Measurements from ENCODE around the gene SLC17A5. TPM values are rescaled to one million over a fixed set of nuclear protein-coding genes. Genes with fewer than 3 reads are reported as not detected.
"Not testable (repeated sequence)": the region's sequence is repeated elsewhere in the genome, so short reads cannot be mapped to it uniquely, and the experiment has no call there.

SLC17A5 gene
- total RNA-seq, 2 experiments from 2014 or later, result 7.4 to 9.6 TPM

GRCh38 chr6:73630401-73630800 is 23.4 kb downstream of the SLC17A5 start:
- TF ChIP-seq CTCF (conservative IDR thresholded peaks at IDR 0.05; ENCODE audit: low read length) (no peak), EZH2phosphoT487 (IDR thresholded peaks at IDR 0.05; ENCODE audit: borderline replicate concordance, low read depth, low read length) (no peak)

GRCh38 chr6:73624896-73625295 is 28.9 kb downstream of the SLC17A5 start:
- CTCF ChIA-PET (ENCODE audit: unreplicated experiment), result no interaction called here
- no peaks in the 10 kb centered on the region for H4K20me1 ChIP-seq (ENCODE audit: insufficient read depth, low read length)
- no peaks in the 10 kb centered on the region for H3K79me2 ChIP-seq (ENCODE audit: insufficient read depth, low read depth, low read length)
- H3K27ac ChIP-seq (ENCODE audit: low read depth, low read length, poor library complexity, severe bottlenecking), result no peak overlapping the region
- peaks cover 21% of the 10 kb centered on the region; the same call in 1 of the 2 replicates for H3K36me3 ChIP-seq (ENCODE audit: insufficient read depth, low read length)
- no peaks in the 10 kb centered on the region for H3K4me1 ChIP-seq (ENCODE audit: insufficient read depth, low read length, poor library complexity, severe bottlenecking)
- no peak overlapping the region for H3K4me2 ChIP-seq (ENCODE audit: low read length)
- intact Hi-C loops (cut with micrococcal nuclease; ENCODE audit: unreplicated experiment), result no loop called here
- POLR2A ChIA-PET, result no interaction called here
- no peak overlapping the region for H2AFZ ChIP-seq (ENCODE audit: low read length)
- no peak for DNase-seq (ENCODE audit: low spot score)
- no peak overlapping the region for H3K4me3 ChIP-seq (ENCODE audit: low read depth, low read length, poor library complexity, severe bottlenecking)
- BruUV-seq (replicated peaks), result no TSS peak
- H3K9me2 ChIP-seq (ENCODE audit: insufficient read depth, low read length), result no peaks in the 10 kb centered on the region
- no peaks in the 10 kb centered on the region for H3K9me3 ChIP-seq (ENCODE audit: low read length)
- no peak for TF ChIP-seq CTCF (conservative IDR thresholded peaks at IDR 0.05; ENCODE audit: low read length)
- no peak for TF ChIP-seq EZH2phosphoT487 (IDR thresholded peaks at IDR 0.05; ENCODE audit: borderline replicate concordance, low read depth, low read length)

More at GRCh38 chr6:73630401-73630800, 23.4 kb downstream of the SLC17A5 start:
- ChIA-PET POLR2A (interaction anchor here (0.6 to 1.9 kb wide), 5 partner anchors 11 to 1307 kb away, joined by 3 to 6 read pairs (median 3); no protein-coding TSS in a partner anchor), CTCF (ENCODE audit: unreplicated experiment) (no interaction called here)
- Histone ChIP-seq H3K27ac (ENCODE audit: low read depth, low read length, poor library complexity, severe bottlenecking) (no peak overlapping the region), H3K9me3 (ENCODE audit: low read length) (no peaks in the 10 kb centered on the region), H3K79me2 (ENCODE audit: insufficient read depth, low read depth, low read length) (no peaks in the 10 kb centered on the region), H3K4me2 (ENCODE audit: low read length) (no peak overlapping the region), H3K9me2 (ENCODE audit: insufficient read depth, low read length) (no peaks in the 10 kb centered on the region), H4K20me1 (ENCODE audit: insufficient read depth, low read length) (no peaks in the 10 kb centered on the region), H2AFZ (ENCODE audit: low read length) (no peak overlapping the region), H3K36me3 (ENCODE audit: insufficient read depth, low read length) (peaks cover 50% of the 10 kb centered on the region), H3K4me1 (ENCODE audit: insufficient read depth, low read length, poor library complexity, severe bottlenecking) (no peaks in the 10 kb centered on the region), H3K4me3 (ENCODE audit: low read depth, low read length, poor library complexity, severe bottlenecking) (no peak overlapping the region)
- BruUV-seq (replicated peaks), result no TSS peak
- DNase-seq (ENCODE audit: low spot score), result no peak
- intact Hi-C loops (cut with micrococcal nuclease; ENCODE audit: unreplicated experiment), result no loop called here

- H3K27ac ChIP-seq (ENCODE audit: low read depth, low read length, poor library complexity, severe bottlenecking); H2AFZ ChIP-seq (ENCODE audit: low read length); DNase-seq (ENCODE audit: low spot score); H3K79me2 ChIP-seq (ENCODE audit: insufficient read depth, low read depth, low read length); BruUV-seq (replicated peaks); intact Hi-C loops (cut with micrococcal nuclease; ENCODE audit: unreplicated experiment); H4K20me1 ChIP-seq (ENCODE audit: insufficient read depth, low read length); POLR2A ChIA-PET; H3K4me3 ChIP-seq (ENCODE audit: low read depth, low read length, poor library complexity, severe bottlenecking); H3K9me3 ChIP-seq (ENCODE audit: low read length); H3K4me2 ChIP-seq (ENCODE audit: low read length); CTCF ChIA-PET (ENCODE audit: unreplicated experiment); H3K4me1 ChIP-seq (ENCODE audit: insufficient read depth, low read length, poor library complexity, severe bottlenecking); H3K9me2 ChIP-seq (ENCODE audit: insufficient read depth, low read length): not testable (repeated sequence)
- peaks cover 19% of the 10 kb centered on the region; the same call in 1 of the 2 replicates for H3K36me3 ChIP-seq (ENCODE audit: insufficient read depth, low read length)
Observed at GRCh38 chr6:73623480-73623879, 30.3 kb downstream of the SLC17A5 start.

GRCh38 chr6:73618082-73618481 is 35.7 kb downstream of the SLC17A5 start:
- H3K4me2 ChIP-seq (ENCODE audit: low read length); H3K27ac ChIP-seq (ENCODE audit: low read depth, low read length, poor library complexity, severe bottlenecking); H3K4me1 ChIP-seq (ENCODE audit: insufficient read depth, low read length, poor library complexity, severe bottlenecking); H3K9me3 ChIP-seq (ENCODE audit: low read length); POLR2A ChIA-PET; BruUV-seq (replicated peaks); H3K9me2 ChIP-seq (ENCODE audit: insufficient read depth, low read length); CTCF ChIA-PET (ENCODE audit: unreplicated experiment); DNase-seq (ENCODE audit: low spot score); H4K20me1 ChIP-seq (ENCODE audit: insufficient read depth, low read length); H2AFZ ChIP-seq (ENCODE audit: low read length); H3K4me3 ChIP-seq (ENCODE audit: low read depth, low read length, poor library complexity, severe bottlenecking); intact Hi-C loops (cut with micrococcal nuclease; ENCODE audit: unreplicated experiment); H3K79me2 ChIP-seq (ENCODE audit: insufficient read depth, low read depth, low read length): not testable (repeated sequence)
- peaks cover 31% of the 10 kb centered on the region for H3K36me3 ChIP-seq (ENCODE audit: insufficient read depth, low read length)
